ENCODE measurements around the gene ITGA8.

The ITGA8 gene

GRCh38 chr10:15472008-15472407 lies 247.7 kb downstream of the ITGA8 start:
- DNase-seq (ENCODE audit: low read depth in 2 of 3, low spot score in 2 of 3), result no peak

- no peak for DNase-seq (ENCODE audit: low read depth in 2 of 3, low spot score in 2 of 3)
These were observed 250.6 kb downstream of the ITGA8 start for GRCh38 chr10:15469111-15469510.

GRCh38 chr10:15464381-15464780 lies 255.3 kb downstream of the ITGA8 start:
- DNase-seq (ENCODE audit: low read depth in 2 of 3, low spot score in 2 of 3), result no peak
